ENCODE measurements around the gene FBRSL1.
"Not testable (repeated sequence)": the region's sequence is repeated elsewhere in the genome, so short reads cannot be mapped to it uniquely, and the experiment has no call there.

FBRSL1 gene

GRCh38 chr12:132489602-132490266 lies at the start of gene FBRSL1:
Gene FBRSL1 (plus strand): TSS chr12:132490151.
- in situ Hi-C loops (cut with HindIII; ENCODE audit: low sequenced_read_pairs): no loop called here

- in situ Hi-C loops (cut with HindIII; ENCODE audit: low sequenced_read_pairs): not testable (repeated sequence)
Measured at GRCh38 chr12:132440420-132440819, 49.5 kb upstream of the FBRSL1 start.

- in situ Hi-C loops (cut with HindIII; ENCODE audit: low sequenced_read_pairs): no loop called here
Measured at GRCh38 chr12:132441871-132442863, 47.8 kb upstream of the FBRSL1 start.

GRCh38 chr12:132443091-132443490 lies 46.9 kb upstream of the FBRSL1 start:
- in situ Hi-C loops (cut with HindIII; ENCODE audit: low sequenced_read_pairs): no loop called here

- in situ Hi-C loops (cut with HindIII; ENCODE audit: low sequenced_read_pairs): no loop called here
Measured at GRCh38 chr12:132444283-132444682, 45.7 kb upstream of the FBRSL1 start.

GRCh38 chr12:132444957-132445883 lies 44.7 kb upstream of the FBRSL1 start:
- in situ Hi-C loops (cut with HindIII; ENCODE audit: low sequenced_read_pairs): no loop called here

- in situ Hi-C loops (cut with HindIII; ENCODE audit: low sequenced_read_pairs): no loop called here
Measured at GRCh38 chr12:132445884-132446632, 43.9 kb upstream of the FBRSL1 start.

- in situ Hi-C loops (cut with HindIII; ENCODE audit: low sequenced_read_pairs): no loop called here
Measured at GRCh38 chr12:132446633-132447326, 43.2 kb upstream of the FBRSL1 start.

- in situ Hi-C loops (cut with HindIII; ENCODE audit: low sequenced_read_pairs): no loop called here
Measured at GRCh38 chr12:132447327-132447720, 42.6 kb upstream of the FBRSL1 start.

GRCh38 chr12:132447731-132448462 lies 42.1 kb upstream of the FBRSL1 start:
- in situ Hi-C loops (cut with HindIII; ENCODE audit: low sequenced_read_pairs): no loop called here

- in situ Hi-C loops (cut with HindIII; ENCODE audit: low sequenced_read_pairs): no loop called here
Measured at GRCh38 chr12:132448463-132448820, 41.5 kb upstream of the FBRSL1 start.

GRCh38 chr12:132449565-132450417 lies 40.2 kb upstream of the FBRSL1 start:
- in situ Hi-C loops (cut with HindIII; ENCODE audit: low sequenced_read_pairs): no loop called here

GRCh38 chr12:132450418-132451171 lies 39.4 kb upstream of the FBRSL1 start:
- in situ Hi-C loops (cut with HindIII; ENCODE audit: low sequenced_read_pairs): no loop called here

GRCh38 chr12:132451172-132451835 lies 38.6 kb upstream of the FBRSL1 start:
- in situ Hi-C loops (cut with HindIII; ENCODE audit: low sequenced_read_pairs): no loop called here

- in situ Hi-C loops (cut with HindIII; ENCODE audit: low sequenced_read_pairs): no loop called here
Measured at GRCh38 chr12:132451836-132452195, 38.1 kb upstream of the FBRSL1 start.

GRCh38 chr12:132452596-132453350 lies 37.2 kb upstream of the FBRSL1 start:
- in situ Hi-C loops (cut with HindIII; ENCODE audit: low sequenced_read_pairs): no loop called here

Measured in DLD1 (cell line).